Kidney capillary endothelial cell (primary cell): ENCODE results near the gene RACK1.
A peak's percentile ranks its signal among the peaks of the same experiment; 100 is the strongest.

Experiments
- DNase-seq: peaks from one replicate; pipeline ENCODE4 v3.0.0-alpha.2; 2018; ENCODE audit warnings: low spot score

Gene RACK1

DNA sequence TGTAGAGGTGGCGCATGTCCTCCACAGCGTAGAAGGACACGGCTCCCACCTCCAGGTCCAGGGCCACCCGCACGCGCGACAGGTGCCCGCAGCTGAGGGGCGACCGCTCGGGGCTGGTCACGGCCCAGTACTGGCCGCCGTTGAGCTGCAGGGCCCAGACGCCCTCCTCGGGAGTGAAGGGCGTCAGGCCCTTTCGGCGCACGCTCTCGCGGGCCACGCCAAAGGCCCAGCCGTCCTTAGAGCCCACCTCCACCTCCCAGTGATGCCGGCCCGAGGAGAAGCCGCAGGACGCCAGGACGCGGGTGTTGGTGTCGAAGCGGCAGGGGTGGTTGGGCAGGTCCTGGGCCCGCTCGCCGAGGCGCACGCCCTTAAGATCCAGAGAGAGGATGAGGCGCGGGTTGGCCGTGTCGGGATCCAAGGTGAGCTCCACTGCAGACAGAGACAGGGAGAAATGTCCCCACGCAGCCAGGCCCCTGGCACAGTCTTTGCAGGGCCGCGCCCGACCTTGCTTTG, 48.4 kb downstream of the RACK1 start:
- DNase-seq, result no peak

DNA sequence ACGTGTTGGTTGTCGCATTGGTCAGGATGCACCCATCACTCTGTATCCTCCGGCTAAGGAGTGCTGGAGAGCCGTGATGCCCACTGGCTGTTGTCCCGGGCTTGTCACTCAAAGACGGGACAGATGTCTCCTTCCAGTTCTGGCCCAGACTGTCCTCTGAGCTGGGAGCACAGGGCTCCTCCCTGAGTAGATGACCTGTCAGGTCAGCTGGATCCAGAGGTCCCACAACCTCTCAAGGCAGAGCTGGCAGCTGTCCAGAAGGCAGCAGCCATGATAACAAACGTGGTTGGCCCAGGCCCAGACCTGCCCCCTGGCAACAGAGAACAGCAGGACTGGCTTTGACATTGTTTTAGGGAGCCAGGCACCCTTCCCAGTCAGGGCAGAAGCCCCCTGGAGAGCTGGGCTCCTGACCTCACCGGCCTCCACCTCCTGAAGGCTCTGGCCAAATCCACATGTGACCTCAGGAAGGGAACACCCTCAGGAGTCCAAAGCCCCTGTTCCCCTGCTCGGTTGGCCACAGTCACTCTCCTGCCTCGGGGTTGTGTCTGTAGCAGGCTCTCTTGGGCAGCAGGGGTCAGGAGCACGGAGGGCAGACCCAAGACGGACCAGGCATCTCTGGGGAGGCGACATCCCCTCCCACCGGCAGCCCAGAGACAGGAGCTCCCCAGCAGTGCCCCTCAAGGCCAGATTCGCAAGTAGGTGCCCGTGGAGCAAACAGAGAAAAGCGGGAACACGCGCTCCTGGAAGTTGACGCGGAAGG, 49.0 kb downstream of the RACK1 start:
- DNase-seq, result no peak

DNA sequence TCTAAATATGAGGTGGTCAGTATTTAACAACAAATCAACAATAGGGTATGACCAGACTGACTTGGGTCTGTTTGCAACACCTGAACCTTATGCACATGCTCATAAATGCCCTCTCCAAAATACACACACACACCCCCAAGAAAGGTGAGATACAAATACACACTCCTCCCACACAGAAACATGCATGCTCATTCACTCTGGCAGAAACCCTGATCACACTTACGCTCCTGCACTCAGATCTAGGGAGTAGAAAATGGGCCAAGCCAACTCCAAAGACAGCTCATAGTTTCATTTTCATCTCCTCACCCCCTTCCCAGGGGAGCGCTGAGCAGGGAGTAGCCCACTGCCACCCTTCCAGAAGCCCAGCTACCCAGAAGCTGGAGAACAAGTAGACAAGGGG, 50.0 kb downstream of the RACK1 start:
- no peak for DNase-seq

DNA sequence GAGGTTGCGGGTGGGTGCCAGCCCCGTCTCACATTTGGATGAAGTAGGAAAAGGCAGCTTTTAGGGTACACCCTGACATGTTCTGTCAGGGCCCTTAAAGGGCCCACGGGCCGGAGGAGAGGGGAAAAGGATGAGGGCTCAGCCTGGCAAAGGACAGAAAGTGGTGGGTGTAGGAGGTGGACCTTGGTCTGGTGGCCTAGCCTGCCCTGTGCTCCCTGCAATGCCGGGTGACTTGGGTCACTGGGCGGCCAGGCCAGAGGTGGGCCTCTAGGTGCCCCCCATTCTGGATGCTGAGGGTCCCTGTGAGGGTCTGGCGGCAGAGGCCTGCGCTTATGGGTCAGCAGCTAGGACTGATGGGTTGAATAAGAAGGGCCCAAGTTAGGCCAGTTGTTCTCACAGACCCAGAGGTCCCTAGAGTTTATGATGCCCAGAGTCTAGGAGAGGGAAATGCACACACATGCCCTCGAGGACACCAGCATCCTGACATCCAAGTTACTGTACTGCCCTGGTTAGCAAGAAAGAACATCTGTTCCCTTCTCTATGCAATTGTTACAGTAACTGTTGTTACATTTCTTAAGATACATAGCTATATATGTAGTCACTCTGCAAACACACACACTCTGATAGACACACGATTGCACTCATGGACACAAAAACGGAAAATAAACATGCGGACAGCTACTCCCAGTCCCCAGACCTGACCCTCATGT, 51.2 kb downstream of the RACK1 start:
- DNase-seq, result no peak

DNA sequence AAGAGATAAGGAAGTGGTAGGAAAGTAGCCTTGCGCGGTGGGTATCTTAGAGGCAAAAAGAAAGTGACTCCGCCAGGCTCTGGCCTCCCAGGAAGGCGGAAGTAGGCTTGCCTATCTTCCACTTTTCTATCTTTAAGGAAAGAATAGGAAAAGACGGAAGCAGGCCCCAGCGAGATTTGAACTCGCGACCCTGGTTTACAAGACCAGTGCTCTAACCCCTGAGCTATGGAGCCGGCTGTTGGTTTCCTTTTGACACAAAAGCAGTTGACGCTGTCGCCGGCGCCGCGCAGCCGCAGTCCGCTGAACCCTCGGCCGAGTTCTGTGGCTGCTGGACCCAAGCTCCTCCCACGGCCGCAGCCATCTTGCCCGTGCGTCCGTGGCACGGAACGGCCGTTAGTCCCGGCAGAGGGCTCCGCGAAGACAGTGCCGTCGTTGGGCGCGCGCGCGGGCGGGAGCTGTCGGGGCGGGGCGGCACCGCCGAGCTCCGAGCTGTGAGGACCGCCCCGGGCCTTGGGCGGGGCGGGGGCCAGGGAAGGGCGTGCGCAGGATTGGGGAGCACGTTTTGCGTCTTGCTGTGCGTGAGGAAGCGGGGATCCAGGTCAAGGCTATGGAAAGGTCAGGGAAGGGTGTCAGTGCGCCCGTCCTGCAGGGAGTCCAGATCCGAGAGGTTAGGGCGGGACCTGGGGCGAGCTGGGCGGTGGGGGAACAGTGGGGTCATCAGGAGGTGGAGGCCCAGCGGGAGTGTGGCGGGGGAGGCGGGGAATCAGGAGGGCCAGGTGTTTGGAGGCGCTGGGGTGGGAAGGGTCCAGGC, 52.0 kb downstream of the RACK1 start:
- DNase-seq, result peak; percentile 86

DNA sequence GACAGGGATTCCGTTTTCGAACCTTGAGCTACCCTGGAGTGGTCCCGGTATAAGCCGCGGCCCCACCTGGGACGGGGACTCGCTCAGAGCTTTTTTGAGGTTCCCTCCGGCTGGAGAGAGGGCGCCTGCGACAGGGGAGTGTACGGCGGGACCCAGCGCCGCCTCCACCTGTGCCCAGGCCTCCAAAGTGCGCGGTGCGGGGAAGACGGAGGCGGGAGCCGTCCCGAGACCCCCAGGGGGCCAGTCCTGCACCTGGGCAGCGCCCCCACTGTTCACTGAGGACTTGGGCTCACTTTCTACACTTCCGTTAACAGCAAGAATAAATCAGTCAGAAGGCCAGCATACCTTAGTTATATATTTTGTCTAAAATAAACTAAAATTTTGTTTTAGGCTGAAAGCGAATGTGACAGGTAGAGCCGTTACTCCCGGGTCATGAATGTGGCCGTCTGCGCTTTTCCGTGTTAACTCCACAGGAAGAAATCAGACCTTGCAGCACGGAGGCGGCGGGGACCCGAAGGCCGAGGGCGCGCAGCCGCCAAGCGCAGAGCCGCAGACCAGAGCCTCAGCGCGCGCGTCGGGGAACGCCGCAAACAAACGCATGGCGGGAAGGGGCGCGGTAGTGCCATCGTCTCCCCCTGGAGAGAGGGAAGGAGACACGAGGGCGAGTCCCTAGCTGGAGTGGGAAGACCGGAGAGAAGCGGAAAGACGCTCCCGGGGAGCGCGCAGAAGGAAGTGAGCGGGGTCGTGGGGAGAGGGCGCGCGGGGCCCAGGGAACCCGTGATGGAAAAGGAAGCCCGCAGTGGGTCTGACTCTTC, 52.8 kb downstream of the RACK1 start:
- no peak for DNase-seq

DNA sequence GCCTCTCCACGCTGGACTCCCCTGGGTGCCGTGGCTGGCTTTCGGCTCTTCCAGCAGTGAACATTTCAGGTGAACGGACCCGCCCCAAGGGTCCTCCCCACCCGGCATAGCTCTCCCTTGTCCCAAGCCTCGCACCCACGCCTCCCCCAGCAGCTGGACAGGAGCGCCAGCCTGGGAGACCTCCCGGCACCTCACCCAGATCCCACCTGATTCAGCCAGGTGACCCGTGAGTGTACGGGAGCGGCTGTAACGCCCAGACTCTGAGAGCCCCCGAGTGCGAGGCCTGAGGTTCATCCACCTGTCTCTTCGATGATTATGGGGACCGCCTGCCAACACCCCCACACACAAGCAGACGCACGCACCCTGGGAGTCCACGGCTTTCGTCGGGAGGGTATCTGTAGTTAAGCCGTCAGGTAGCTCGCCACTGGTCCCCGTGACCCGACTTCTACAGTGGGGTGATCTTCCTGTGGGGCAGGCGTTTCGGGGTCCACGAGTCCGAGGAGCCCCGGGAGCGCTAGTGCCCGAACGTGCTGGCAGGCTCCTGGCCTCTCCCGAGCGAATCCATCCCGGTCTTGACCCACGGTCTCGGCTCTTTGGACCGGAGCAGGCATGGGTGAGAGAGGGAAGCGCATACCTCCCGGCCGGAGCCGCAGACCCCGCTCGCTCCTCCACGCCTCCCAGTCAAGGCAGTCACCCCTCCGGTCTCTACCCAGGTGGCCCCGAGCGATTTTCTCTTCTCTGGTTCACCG, 53.6 kb downstream of the RACK1 start:
- no peak for DNase-seq

DNA sequence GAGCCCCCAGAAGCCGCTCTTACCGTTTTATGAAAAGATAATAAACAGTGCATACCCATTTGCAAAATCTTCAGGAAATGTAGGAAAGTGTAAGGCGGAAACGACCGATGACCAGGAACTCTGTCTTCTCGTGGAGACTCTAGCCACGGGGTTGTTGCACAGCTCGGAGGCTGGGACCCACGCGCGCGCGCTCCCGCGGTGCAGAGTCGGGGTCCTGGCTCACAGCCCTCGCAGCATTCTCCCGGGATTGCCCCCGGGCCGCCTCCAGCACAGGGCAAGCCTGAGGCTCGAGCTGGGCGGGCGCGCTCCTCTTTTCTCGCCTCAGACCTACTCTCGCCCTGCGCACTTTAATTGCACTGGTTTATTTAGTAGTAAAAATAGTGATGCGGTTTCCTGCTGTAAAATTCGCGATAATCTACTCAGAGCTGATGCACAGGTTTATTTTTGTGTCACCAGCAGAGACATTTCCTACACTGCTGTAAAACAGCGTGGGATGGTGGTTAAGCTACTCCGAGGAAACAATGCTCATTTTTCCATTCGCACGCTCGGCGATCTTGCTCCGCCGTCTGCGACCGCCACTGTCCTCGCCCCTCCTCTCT, 54.2 kb downstream of the RACK1 start:
- peak; percentile 41 for DNase-seq

DNA sequence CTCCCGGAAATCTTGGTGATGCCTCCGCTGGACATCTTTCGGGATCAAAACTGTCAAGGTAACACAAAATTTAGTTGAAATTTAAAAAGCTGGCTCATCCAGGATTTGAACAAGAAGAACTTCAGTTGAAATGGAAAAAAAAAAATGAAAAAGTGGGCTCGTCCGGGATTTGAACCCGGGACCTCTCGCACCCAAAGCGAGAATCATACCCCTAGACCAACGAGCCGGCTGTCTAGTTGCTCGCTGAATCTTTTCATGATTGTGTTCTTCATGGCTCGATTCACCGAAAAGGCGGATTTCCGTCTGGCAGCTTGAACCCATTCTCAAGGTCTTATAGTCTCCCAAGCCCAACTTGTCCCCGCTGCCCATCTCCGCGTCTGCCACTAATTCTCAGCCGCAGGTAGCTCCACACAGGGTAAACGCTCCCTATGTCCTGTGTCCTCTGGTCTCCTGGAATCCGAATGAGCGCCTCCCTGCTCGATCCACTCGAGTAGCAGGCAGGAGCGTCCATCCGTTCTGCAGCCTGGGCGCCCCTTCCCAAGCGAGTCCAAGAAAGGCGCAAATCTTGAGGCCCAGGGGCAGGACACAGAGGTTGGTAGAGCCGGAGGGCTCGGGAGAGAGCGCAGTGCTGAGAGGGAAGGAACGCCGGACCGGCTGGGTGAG, 54.9 kb downstream of the RACK1 start:
- DNase-seq, result peak; percentile 79

DNA sequence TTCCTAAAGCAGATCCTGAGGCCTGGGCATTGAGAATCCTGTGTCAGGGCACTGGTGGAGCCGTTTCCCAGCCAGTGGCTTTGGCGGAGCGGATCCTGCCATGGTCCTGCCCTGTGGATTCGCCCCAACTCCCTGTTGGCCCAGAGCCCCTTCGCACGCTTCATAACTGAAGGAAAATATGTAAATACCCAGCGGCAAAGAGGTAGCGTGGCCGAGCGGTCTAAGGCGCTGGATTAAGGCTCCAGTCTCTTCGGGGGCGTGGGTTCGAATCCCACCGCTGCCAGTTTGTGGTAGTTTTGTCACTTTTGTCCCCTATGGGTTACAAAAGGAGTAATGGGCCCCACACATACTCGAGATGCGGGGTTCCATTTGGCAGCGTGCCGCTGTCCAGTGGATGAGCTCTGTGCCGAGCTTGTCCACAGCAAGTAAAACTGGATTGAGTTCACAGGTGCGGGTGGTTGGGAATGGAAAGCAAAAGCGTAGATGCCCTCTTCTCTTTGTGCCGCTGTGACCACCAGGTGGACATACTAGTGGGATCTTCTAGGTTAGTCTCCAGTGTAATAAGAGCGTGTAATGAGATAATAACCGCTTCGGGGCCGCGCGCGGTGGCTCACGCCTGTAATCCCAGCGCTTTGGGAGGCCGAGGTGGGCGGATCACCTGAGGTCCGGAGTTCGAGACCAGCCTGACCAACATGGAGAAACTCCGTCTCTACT, 56.0 kb downstream of the RACK1 start:
- DNase-seq, result peak; percentile 73

DNA sequence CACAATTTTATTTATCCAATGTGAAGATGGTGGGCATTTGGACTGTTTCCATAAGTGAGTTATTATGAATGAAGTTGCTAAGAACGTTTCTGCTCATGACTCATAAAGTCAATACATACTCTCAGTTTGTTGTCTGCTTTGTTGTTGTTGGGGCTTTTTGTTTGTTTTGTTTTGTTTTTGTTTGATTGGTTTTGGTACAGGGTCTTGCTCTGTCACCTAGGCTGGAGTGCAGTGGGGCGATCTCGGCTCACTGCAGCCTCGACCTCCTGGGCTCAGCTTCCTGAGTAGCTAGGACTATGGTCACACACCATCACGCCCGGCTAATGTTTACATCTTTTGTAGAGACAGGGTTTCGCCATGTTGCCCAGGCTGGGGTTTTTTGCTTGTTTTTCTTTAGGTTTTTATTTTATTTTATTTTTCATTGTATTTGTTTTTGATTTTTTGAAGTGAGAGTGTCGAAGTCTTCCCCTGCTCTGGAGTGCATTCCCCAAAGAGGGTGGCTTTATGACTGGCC, 56.7 kb downstream of the RACK1 start:
- DNase-seq, result no peak
